NCI-H187 (cell line): ENCODE measurements around the gene KAZALD1.

Source experiments
- DNase-seq, 2 experiments: peaks; one replicate each; lab custom pipeline; 2025; lab: John Stamatoyannopoulos, UW

Gene KAZALD1, protein sequence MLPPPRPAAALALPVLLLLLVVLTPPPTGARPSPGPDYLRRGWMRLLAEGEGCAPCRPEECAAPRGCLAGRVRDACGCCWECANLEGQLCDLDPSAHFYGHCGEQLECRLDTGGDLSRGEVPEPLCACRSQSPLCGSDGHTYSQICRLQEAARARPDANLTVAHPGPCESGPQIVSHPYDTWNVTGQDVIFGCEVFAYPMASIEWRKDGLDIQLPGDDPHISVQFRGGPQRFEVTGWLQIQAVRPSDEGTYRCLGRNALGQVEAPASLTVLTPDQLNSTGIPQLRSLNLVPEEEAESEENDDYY

DNA sequence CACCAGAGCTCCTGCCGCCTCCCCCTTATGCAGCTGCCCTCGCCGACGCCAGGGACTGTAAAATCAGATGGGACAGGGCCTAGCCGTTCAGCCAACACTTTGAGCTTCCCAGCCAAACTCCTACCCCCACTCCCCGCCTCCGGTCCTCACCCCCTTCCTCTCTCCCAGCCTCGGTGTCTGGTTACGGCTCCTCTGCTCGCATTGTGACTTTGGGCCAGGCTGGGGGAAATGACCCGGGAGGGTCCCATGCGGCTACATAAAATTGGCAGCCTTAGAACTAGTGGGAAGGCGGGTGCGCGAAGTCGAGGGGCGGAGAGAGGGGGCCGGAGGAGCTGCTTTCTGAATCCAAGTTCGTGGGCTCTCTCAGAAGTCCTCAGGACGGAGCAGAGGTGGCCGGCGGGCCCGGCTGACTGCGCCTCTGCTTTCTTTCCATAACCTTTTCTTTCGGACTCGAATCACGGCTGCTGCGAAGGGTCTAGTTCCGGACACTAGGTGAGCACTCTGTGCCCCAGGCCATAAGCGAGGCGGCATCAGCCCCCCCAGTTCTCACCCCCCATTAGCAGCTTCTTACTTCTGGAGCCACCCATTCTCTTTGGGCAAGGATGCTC lies at the start of gene KAZALD1:
KAZALD1 (plus strand) TSS at position 366 of the 608 bp plus-strand sequence. CDS start 604 bp downstream, outside the sequence.
- DNase-seq, result no peak

- DNase-seq, result peak in 1 of 2 experiments; percentile 30
These were observed 49.0 kb upstream of the KAZALD1 start for GRCh38 chr10:101012525-101013364.

- no peak for DNase-seq
These were observed 48.4 kb upstream of the KAZALD1 start for GRCh38 chr10:101013365-101013825.

DNA sequence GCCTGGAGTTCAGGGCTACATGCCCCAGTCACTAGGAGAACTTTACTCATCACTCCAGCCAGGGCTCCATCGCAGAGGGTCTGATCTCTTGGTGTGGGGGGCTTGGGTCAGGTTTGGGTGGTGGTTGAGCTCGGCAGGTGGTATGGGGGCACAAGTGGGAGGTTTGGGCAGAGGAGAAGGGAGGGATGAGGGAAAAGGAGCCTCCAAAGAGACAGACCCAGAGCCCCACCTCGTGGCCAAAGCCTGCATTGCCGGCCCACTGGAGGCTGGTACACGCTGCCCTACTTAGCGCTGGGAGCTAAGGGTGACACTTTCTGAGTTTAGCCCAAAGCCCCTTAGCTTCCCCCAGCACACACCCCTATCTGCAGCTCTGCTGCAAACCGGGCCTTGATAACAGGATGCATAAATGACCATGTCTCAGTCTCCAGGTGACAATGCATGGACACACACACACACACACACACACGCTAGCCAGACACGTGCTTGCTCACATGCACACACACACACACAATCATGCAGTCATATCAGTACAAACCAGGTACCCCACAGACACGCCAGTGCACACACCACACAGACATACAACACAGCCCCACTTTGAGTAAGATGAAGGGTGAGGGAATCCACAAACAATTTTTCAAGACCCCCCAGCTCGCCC lies 47.4 kb upstream of the KAZALD1 start:
- DNase-seq, result peak; percentile 4 to 56

- DNase-seq, result no peak
These were observed 46.7 kb upstream of the KAZALD1 start for GRCh38 chr10:101014966-101015581.

GRCh38 chr10:101015582-101015973 lies 46.2 kb upstream of the KAZALD1 start:
- DNase-seq, result no peak

GRCh38 chr10:101016814-101017213 lies 45.0 kb upstream of the KAZALD1 start:
- no peak for DNase-seq

DNA sequence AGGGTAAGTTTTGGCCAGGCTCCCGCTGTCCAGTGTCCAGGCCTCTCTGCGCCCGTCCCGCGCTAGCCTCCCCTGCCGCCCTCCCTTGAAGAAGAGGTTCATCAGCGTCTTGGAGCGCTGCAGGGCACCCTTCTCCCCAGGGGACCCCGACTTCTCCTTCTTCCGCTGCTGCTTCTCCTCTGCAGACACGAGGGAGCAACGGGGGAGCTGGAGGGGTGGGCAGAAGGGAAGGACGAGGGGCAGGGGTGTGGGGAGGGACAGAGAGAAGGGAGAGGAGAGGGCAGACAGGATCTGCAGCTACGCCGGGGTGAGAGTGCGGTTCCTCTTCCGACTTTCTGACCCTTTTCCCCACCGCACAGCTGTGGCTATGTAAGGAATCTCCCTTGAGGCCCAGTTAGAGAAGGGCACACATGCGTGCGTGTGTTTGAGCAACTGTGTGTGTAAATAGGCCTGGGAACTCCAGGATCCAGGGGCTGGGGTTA lies 43.6 kb upstream of the KAZALD1 start:
- DNase-seq, result no peak

GRCh38 chr10:101018600-101019439 lies 43.0 kb upstream of the KAZALD1 start:
- peak; percentile 6 to 24 for DNase-seq

GRCh38 chr10:101019440-101019703 lies 42.4 kb upstream of the KAZALD1 start:
- DNase-seq, result no peak

DNA sequence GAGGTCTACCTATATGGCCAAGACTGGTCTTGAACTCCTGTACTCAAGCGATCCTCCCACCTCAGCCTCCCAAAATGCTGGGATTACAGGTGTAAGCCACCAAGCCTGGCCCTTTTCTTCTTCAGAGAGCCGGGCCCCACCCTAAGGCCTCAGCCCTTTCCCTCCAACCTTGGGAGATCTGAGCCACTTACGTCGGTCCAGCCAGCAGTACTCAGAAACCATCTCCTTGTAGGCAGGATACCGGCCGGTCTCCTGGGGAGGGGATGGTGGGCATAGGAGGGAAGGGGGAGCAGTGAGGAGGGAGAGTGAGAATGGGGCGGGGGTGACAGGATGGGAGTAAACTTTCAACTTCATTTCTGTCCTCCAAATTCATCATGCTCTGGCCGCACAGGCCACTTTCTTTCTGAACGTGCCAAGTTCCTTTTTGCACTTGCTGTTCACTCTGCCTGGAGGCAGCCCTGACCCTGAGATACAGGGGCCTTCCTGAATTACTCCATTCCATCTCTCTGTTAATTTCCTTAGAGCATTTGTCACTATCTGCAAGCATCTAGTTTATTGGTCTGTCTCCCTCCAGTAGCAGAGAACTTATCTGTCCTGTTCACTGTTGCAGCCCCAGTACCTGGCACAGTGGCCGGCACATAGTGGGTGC lies 41.2 kb upstream of the KAZALD1 start:
- no peak for DNase-seq

DNA sequence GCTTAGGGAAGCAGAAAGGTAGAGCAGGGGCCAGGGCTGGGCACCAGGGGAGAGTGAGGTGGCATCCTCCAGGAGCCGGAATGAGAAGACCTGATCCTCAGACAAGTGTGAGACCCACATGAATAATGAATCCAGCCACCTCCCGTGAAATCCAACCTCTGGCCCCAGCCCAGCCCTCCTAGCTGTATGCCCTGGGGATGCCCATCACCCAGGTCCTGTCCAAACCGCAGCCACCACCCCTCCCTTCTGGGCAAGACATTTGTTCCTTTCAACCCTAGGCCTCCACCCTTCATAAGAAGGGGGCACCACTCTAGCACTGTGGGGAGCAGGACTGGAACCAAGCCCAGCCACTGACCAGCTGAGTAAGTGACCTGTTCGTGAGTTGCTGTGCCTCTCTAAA lies 40.5 kb upstream of the KAZALD1 start:
- DNase-seq, result no peak

DNA sequence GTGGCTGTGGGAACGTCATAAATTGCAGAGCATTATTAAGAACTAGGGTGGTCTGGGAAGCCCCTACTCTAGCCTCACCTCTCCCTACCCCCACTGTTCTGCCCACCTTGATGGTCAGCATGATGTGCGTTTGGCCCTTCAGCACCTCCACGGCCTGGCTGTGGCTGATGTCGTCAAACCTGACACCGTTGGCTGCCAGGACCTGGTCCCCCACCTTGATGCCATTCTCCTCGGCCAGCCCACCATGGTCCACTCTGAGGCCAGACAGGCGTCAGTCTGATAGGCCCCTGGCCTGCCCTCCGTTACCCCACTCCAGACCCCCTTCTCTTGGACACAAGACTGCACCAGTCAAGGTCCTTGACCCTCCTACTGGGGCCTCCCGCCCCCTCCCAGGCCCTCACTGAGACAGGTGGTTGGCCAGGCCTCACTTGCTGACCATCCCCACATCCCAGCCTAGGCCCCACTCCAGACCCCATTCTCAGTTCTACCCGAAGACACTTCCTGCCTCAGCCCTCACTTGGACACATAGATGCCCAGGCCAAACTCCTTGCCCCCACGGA lies 40.0 kb upstream of the KAZALD1 start:
- DNase-seq, result no peak

DNA sequence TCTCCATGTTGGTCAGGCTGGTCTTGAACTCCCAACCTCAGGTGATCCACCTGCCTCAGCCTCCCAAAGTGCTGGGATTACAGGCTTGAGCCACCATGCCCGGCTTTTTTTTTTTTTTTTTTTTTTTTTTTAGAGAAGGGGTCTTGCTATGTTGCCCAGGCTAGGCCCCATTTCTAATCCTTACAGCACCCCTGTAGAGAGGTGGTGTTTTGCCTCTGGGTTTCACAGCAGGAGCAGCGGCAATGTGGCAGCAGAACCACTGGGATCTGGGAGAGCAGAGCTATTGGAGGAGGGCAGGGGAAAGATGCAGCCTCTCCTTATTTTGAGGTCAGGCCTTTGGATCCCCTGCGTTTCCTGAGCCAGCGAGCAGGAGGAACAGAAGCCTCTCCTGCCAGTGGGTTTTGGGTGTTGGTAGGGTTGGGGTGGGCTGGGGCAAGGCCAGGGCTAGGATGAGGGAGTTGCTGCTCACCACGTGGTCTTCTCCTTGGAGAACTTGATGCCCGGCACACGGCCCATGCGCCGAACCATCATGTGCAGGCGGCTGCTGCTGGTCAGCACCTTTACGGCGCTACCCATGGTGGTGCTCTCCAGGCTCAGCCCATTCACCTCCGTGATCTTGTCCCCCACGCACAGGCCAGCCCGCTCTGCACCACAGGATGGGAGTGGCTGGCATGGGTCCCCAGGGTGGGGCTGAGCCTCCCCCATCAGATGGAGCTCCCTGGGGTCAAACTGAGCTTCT lies 38.7 kb upstream of the KAZALD1 start:
- no peak for DNase-seq

GRCh38 chr10:101027106-101027720 lies 34.6 kb upstream of the KAZALD1 start:
- DNase-seq, result no peak

DNA sequence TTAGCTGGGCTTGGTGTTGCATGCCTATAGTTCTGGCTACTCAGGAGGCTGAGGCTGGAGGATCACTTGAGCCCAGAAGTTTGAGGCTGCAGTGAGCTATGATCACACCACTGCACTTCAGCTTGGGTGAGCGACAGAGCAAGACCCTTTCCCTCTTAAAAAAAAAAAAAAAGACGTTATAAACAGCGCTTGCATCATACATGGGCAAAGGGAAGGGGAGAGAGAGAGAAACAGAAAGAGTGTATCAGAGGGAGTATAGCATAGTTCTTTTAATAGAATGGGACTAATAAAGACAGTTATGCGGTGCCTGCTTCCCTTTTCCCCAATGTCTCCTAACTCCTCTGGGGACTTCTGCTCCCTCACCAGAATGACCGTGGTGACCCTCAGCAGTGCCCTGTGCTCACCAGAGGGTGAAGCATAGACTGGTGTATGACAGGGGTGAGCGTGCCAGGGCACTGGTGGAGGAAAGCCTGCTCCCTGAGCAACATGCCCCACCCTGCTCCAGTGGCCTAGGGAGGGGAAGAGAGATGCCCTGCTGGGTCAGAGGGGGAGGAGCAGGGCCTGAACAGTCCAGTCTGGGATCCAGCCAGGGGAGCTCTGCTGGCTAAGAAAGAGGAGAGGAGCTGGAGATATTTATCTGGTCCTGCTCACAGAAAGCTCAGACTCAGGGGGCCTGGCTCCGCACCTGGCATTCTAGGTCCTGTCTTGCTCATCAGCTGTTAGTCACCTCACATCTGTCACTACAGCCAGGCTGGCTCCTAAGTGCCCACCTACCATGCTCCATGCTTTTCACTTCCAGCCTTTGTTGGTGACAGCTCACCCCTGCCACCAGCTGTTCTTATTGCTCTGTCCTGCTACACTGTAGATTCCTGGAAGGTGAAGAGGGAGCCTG lies 33.1 kb upstream of the KAZALD1 start:
- no peak for DNase-seq

DNA sequence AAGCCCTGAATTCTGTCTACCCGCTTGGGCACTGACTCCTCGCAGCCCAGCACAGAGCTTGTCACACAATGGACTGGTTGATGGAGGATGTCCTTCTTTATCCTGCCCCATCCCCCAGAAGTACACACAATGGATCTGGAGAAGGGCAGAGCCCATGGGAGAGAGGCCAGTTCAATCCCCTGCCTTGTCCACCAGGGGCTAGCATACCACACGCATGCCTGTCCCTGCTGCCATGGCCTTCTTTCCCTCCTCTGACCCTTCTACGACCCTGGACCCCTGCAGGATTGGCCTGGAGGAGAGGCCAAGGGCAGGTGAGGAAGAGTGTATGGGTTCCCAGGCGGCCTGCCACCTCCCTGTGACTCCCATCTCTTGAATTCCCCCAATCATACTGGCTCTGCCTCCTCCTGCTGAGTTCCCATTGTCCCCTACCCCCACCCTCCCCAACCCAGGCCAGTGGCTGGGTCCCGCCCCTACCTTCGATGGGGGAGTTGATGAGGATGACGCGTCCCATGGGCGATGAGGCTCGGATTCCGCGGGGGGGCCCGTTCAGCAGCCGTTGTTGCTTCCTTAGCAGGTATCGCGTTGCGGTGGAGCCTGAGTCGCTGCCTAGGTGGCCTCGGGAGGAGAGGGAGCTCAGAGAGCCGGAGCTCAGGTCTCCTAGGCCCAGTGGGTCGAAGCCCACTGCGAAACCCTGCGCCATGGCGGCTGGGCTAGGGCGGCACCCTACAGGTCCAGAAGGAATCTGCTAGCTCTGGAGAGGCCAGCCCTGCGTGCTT lies 32.1 kb upstream of the KAZALD1 start:
- no peak for DNase-seq
